ENCODE data around the gene OXLD1.

GRCh38 chr17:81683584-81684441 lies 17.4 kb upstream of the OXLD1 start, which contains the start of the genes ARL16 and HGS:
- TF ChIP-seq, protein P1, sequence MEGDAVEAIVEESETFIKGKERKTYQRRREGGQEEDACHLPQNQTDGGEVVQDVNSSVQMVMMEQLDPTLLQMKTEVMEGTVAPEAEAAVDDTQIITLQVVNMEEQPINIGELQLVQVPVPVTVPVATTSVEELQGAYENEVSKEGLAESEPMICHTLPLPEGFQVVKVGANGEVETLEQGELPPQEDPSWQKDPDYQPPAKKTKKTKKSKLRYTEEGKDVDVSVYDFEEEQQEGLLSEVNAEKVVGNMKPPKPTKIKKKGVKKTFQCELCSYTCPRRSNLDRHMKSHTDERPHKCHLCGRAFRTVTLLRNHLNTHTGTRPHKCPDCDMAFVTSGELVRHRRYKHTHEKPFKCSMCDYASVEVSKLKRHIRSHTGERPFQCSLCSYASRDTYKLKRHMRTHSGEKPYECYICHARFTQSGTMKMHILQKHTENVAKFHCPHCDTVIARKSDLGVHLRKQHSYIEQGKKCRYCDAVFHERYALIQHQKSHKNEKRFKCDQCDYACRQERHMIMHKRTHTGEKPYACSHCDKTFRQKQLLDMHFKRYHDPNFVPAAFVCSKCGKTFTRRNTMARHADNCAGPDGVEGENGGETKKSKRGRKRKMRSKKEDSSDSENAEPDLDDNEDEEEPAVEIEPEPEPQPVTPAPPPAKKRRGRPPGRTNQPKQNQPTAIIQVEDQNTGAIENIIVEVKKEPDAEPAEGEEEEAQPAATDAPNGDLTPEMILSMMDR (IDR thresholded peaks at IDR 0.05 in 4 of 5, conservative IDR thresholded peaks at IDR 0.05 in 1 of 5): no peak
- TF ChIP-seq POLR2A (IDR thresholded peaks at IDR 0.05): peak; percentile 69 to 90

All from gastrocnemius medialis (tissue), 4 donors.